Measurements from ENCODE around the gene MAPK8IP3.

The MAPK8IP3 gene

DNA sequence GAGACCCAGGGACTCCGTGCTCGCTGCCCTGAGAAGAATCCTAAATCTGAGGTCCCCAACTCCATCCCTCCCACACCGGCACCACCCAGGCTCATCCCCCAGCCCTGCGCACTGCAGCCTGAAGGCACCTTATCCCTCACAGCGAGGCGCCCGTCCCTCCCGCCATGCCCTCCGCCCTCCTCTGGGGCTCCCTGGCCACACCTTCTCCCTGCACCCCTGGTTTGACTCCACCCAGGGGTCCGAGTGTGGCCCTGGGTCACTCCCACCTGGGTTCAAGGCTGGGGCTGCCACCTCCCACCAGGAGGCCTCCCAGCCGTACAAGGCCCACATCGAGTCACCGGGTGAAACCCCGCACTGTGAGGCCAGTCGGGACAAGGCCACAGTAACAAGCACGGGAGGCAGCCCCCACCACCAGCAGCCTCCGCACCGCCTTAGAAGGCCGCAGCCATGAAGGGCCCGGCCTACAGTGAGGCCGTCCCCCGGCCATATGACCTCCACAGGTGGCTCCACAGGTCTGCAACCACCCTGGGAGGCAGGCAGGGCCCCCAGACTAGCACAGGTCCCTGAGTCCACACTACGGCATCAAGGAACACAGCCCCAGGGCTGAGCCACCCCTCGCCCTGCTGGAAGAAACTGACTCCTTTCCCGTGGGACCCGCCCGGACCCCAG lies 112.3 kb downstream of the MAPK8IP3 start:
- no peak for DNase-seq

DNA sequence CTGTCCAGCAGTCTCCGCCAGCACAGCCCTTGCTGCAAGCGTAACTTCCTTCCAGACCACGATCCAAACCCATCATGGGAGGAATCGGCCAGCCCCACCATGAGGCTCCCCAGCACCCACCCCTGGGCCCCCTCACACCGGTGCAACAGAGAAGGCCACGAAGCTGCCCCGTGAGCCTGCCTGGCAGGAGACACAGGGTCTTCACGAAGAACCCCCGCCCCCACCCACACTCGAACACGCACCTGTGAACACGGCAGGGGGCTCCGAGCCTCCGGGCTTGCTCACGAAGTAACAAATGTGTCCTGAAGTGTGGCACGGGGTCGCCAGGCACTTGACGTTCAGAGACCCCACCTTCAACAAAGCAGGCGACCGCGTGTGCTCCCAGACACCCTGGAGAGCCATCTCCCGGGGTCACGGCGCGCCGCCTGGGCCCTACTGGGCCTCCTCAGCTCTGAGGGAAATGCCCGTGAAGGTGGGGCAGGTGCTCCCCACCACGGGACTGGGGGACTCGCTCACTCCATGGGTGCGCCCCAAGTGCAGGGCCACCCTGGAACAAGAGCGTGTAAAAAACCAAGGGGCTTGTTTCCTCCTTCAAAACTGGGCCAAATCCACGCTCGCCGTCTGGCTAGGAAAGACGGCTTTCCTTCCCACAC lies 113.0 kb downstream of the MAPK8IP3 start:
- DNase-seq: no peak

GRCh38 chr16:1819611-1820010 lies 113.6 kb downstream of the MAPK8IP3 start:
- no peak for DNase-seq

All from activated CD4-positive, alpha-beta T cell treated with anti-CD3 and anti-CD28 coated beads, Interleukin-2, amount 50 U/mL, for 16 hours (primary cell).